Naive B cell (primary cell): Measurements from ENCODE around the gene PTPRZ1. TPM values are rescaled to one million over a fixed set of nuclear protein-coding genes. Genes with fewer than 3 reads are reported as not detected.
A peak's percentile ranks its signal among the peaks of the same experiment; 100 is the strongest.

Experiments
- ATAC-seq, 2 donors: fragments of 150-1000 bp; cut with Tn5 transposase; 2 replicates each; pipeline ENCODE4 v1.10.0; 2021; ENCODE audit warnings: low read depth in 2 of 2, mild to moderate bottlenecking in 2 of 2, moderate library complexity in 2 of 2
- DNase-seq: peaks from one replicate; pipeline ENCODE4 v3.0.0; 2022
- H3K27ac Mint-ChIP-seq, 6 donors: one replicate each; pipeline ENCODE4 v1.8.0; 2020 to 2022; ENCODE audit warnings: mild to moderate bottlenecking in 6 of 6, mixed read lengths in 6 of 6, moderate library complexity in 5 of 6, inconsistent platforms in 2 of 6
- H3K27me3 Mint-ChIP-seq, 3 donors: one replicate each; pipeline ENCODE4 v1.8.0; 2021 to 2022; ENCODE audit warnings: mixed read lengths in 3 of 3, mild to moderate bottlenecking in 1 of 3
- H3K36me3 Mint-ChIP-seq, 2 donors: one replicate each; pipeline ENCODE4 v1.8.0; 2020 to 2022; ENCODE audit warnings: mixed read lengths in 2 of 2, inconsistent platforms in 1 of 2, mild to moderate bottlenecking in 1 of 2
- H3K4me1 Mint-ChIP-seq, 3 donors: one replicate each; pipeline ENCODE4 v1.8.0; 2020 to 2022; ENCODE audit warnings: mixed read lengths in 3 of 3, inconsistent platforms in 1 of 3, mild to moderate bottlenecking in 1 of 3, moderate library complexity in 1 of 3
- H3K4me3 Mint-ChIP-seq, 8 donors: one replicate each; pipeline ENCODE4 v1.8.0; 2020 to 2022; ENCODE audit warnings: mild to moderate bottlenecking in 8 of 8, mixed read lengths in 8 of 8, moderate library complexity in 8 of 8, inconsistent platforms in 2 of 8
- H3K9me3 Mint-ChIP-seq, 7 donors: one replicate each; pipeline ENCODE4 v1.8.0; 2020 to 2022; ENCODE audit warnings: mixed read lengths in 7 of 7, mild to moderate bottlenecking in 5 of 7, inconsistent platforms in 2 of 7, moderate library complexity in 1 of 7
- polyA plus RNA-seq, 6 donors: library from polyadenylated mRNA; unstranded; fragments of 300-500 nt; fragmentation: Illumina TruSeq; gene quantifications; one replicate each; pipeline ENCODE4 v1.2.3, GENCODE V29; 2021; ENCODE audit warnings: low read depth in 6 of 6

Gene PTPRZ1
- polyA plus RNA-seq, 6 donors from 2014 or later, result not detected

GRCh38 chr7:121874298-121874697 is 1.3 kb downstream of the PTPRZ1 start:
- DNase-seq (no peak), ATAC-seq (no peak)
- Mint-ChIP-seq H3K27ac (no peak overlapping the region), H3K4me1 (peaks cover 5 to 8% (median 7%) of the 10 kb centered on the region in 3 donors), H3K36me3 (peaks cover 5 to 8% of the 10 kb centered on the region in 2 donors), H3K9me3 (peaks cover 0 to 12% (median 2%) of the 10 kb centered on the region in 7 donors), H3K27me3 (peaks cover 46 to 64% (median 62%) of the 10 kb centered on the region in 3 donors), H3K4me3 (peak overlapping the region in 1 of 8 donors; percentile 65)

- DNase-seq (no peak), ATAC-seq (no peak)
- peaks cover 5 to 8% of the 10 kb centered on the region in 2 donors for H3K36me3 Mint-ChIP-seq
- H3K27ac Mint-ChIP-seq, result no peak overlapping the region
- H3K9me3 Mint-ChIP-seq, result peaks cover 0 to 12% (median 2%) of the 10 kb centered on the region in 7 donors
- H3K4me3 Mint-ChIP-seq, result no peak overlapping the region
- peaks cover 46 to 69% (median 66%) of the 10 kb centered on the region in 3 donors for H3K27me3 Mint-ChIP-seq
- H3K4me1 Mint-ChIP-seq, result peaks cover 5 to 8% (median 7%) of the 10 kb centered on the region in 3 donors
Measured at GRCh38 chr7:121875203-121875602, 2.2 kb downstream of the PTPRZ1 start.

GRCh38 chr7:121876656-121877500 is 3.9 kb downstream of the PTPRZ1 start:
- peaks cover 5 to 8% (median 7%) of the 10 kb centered on the region in 3 donors for H3K4me1 Mint-ChIP-seq
- H3K27ac Mint-ChIP-seq, result no peak overlapping the region
- DNase-seq (no peak), ATAC-seq (no peak)
- peaks cover 0 to 12% (median 0%) of the 10 kb centered on the region in 7 donors for H3K9me3 Mint-ChIP-seq
- no peak overlapping the region for H3K4me3 Mint-ChIP-seq
- peaks cover 40 to 54% (median 50%) of the 10 kb centered on the region in 3 donors for H3K27me3 Mint-ChIP-seq
- H3K36me3 Mint-ChIP-seq, result peaks cover 5 to 8% of the 10 kb centered on the region in 2 donors

- peaks cover 25 to 42% (median 33%) of the 10 kb centered on the region in 3 donors for H3K27me3 Mint-ChIP-seq
- H3K9me3 Mint-ChIP-seq, result peaks cover 0 to 12% (median 0%) of the 10 kb centered on the region in 7 donors
- H3K36me3 Mint-ChIP-seq, result no peaks in the 10 kb centered on the region
- H3K27ac Mint-ChIP-seq, result no peak overlapping the region
- H3K4me1 Mint-ChIP-seq, result no peaks in the 10 kb centered on the region
- H3K4me3 Mint-ChIP-seq, result no peak overlapping the region
- DNase-seq (no peak), ATAC-seq (no peak)
Measured at GRCh38 chr7:121878918-121879464, 6.0 kb downstream of the PTPRZ1 start.

GRCh38 chr7:121879544-121879943 is 6.6 kb downstream of the PTPRZ1 start:
- ATAC-seq (no peak), DNase-seq (no peak)
- Mint-ChIP-seq H3K27me3 (peaks cover 21 to 38% (median 27%) of the 10 kb centered on the region in 3 donors), H3K36me3 (no peaks in the 10 kb centered on the region), H3K4me1 (no peaks in the 10 kb centered on the region), H3K27ac (no peak overlapping the region), H3K4me3 (no peak overlapping the region), H3K9me3 (peaks cover 0 to 12% (median 0%) of the 10 kb centered on the region in 7 donors)

- Mint-ChIP-seq H3K4me1 (no peaks in the 10 kb centered on the region), H3K9me3 (peaks cover 0 to 4% (median 0%) of the 10 kb centered on the region in 7 donors), H3K27ac (no peak overlapping the region), H3K4me3 (no peak overlapping the region), H3K36me3 (no peaks in the 10 kb centered on the region), H3K27me3 (peaks cover 6 to 18% (median 13%) of the 10 kb centered on the region in 3 donors)
- ATAC-seq, result no peak
- DNase-seq, result no peak
Measured at GRCh38 chr7:121882731-121883130, 9.8 kb downstream of the PTPRZ1 start.

GRCh38 chr7:121885166-121885920 is 12.4 kb downstream of the PTPRZ1 start:
- no peaks in the 10 kb centered on the region for H3K36me3 Mint-ChIP-seq
- ATAC-seq, result no peak
- no peaks in the 10 kb centered on the region for H3K4me1 Mint-ChIP-seq

GRCh38 chr7:121887634-121888033 is 14.7 kb downstream of the PTPRZ1 start:
- peaks cover 0 to 3% (median 0%) of the 10 kb centered on the region in 3 donors for H3K27me3 Mint-ChIP-seq
- H3K4me1 Mint-ChIP-seq, result no peaks in the 10 kb centered on the region
- ATAC-seq (no peak), DNase-seq (no peak)
- no peak overlapping the region for H3K27ac Mint-ChIP-seq
- no peak overlapping the region for H3K4me3 Mint-ChIP-seq
- no peaks in the 10 kb centered on the region for H3K36me3 Mint-ChIP-seq
- H3K9me3 Mint-ChIP-seq, result peaks cover 0 to 2% (median 0%) of the 10 kb centered on the region in 7 donors

More at GRCh38 chr7:121885166-121885920, 12.4 kb downstream of the PTPRZ1 start:
- Mint-ChIP-seq H3K27me3 (peaks cover 0 to 10% (median 0%) of the 10 kb centered on the region in 3 donors), H3K9me3 (peaks cover 0 to 2% (median 0%) of the 10 kb centered on the region in 7 donors), H3K4me3 (no peak overlapping the region), H3K27ac (no peak overlapping the region)
- DNase-seq, result no peak

- no peaks in the 10 kb centered on the region for H3K36me3 Mint-ChIP-seq
Measured at GRCh38 chr7:121890833-121891232, 17.9 kb downstream of the PTPRZ1 start.

GRCh38 chr7:121891731-121892130 is 18.8 kb downstream of the PTPRZ1 start:
- H3K27ac Mint-ChIP-seq, result no peak overlapping the region
- peaks cover 0 to under 1% (median 0%) of the 10 kb centered on the region in 7 donors for H3K9me3 Mint-ChIP-seq
- no peak for ATAC-seq
- H3K27me3 Mint-ChIP-seq, result no peaks in the 10 kb centered on the region
- H3K4me3 Mint-ChIP-seq, result no peak overlapping the region
- H3K36me3 Mint-ChIP-seq, result no peaks in the 10 kb centered on the region
- DNase-seq, result no peak
- no peaks in the 10 kb centered on the region for H3K4me1 Mint-ChIP-seq

More at GRCh38 chr7:121890833-121891232, 17.9 kb downstream of the PTPRZ1 start:
- ATAC-seq, result no peak
- DNase-seq, result no peak
- Mint-ChIP-seq H3K9me3 (no peaks in the 10 kb centered on the region), H3K4me1 (no peaks in the 10 kb centered on the region), H3K4me3 (no peak overlapping the region), H3K27ac (no peak overlapping the region), H3K27me3 (no peaks in the 10 kb centered on the region)

- H3K27ac Mint-ChIP-seq, result no peak overlapping the region
- H3K9me3 Mint-ChIP-seq, result peaks cover 0 to 2% (median 0%) of the 10 kb centered on the region in 7 donors
- H3K36me3 Mint-ChIP-seq, result no peaks in the 10 kb centered on the region
- no peaks in the 10 kb centered on the region for H3K4me1 Mint-ChIP-seq
- DNase-seq, result no peak
- peaks cover 0 to 9% (median 0%) of the 10 kb centered on the region in 3 donors for H3K27me3 Mint-ChIP-seq
- no peak for ATAC-seq
- H3K4me3 Mint-ChIP-seq, result no peak overlapping the region
Measured at GRCh38 chr7:121901026-121901425, 28.1 kb downstream of the PTPRZ1 start.

GRCh38 chr7:121904120-121904519 is 31.2 kb downstream of the PTPRZ1 start:
- ATAC-seq (no peak), DNase-seq (no peak)
- Mint-ChIP-seq H3K36me3 (no peaks in the 10 kb centered on the region), H3K9me3 (no peaks in the 10 kb centered on the region), H3K27ac (no peak overlapping the region), H3K4me3 (no peak overlapping the region), H3K4me1 (no peaks in the 10 kb centered on the region), H3K27me3 (peaks cover 0 to 4% (median 0%) of the 10 kb centered on the region in 3 donors)

GRCh38 chr7:121908042-121908441 is 35.1 kb downstream of the PTPRZ1 start:
- Mint-ChIP-seq H3K27me3 (peaks cover 0 to 7% (median 0%) of the 10 kb centered on the region in 3 donors), H3K27ac (no peak overlapping the region), H3K36me3 (no peaks in the 10 kb centered on the region), H3K4me1 (no peaks in the 10 kb centered on the region), H3K9me3 (peaks cover 0 to 2% (median 0%) of the 10 kb centered on the region in 7 donors), H3K4me3 (no peak overlapping the region)
- ATAC-seq (no peak), DNase-seq (no peak)
